Endothelial cell (in vitro differentiated cells): Measurements from ENCODE around the gene OSBPL3. TPM values are rescaled to one million over a fixed set of nuclear protein-coding genes. Genes with fewer than 3 reads are reported as not detected.

Experiments used
- DNase-seq: peaks from one replicate; pipeline ENCODE4 v3.0.0; 2021; ENCODE audit warnings: low spot score
- H3K27ac Mint-ChIP-seq: one replicate; pipeline ENCODE4 v1.8.0; 2021; ENCODE audit warnings: mixed read lengths, inconsistent platforms; ENCODE audit not compliant: unreplicated experiment
- H3K27me3 Mint-ChIP-seq: one replicate; pipeline ENCODE4 v1.8.0; 2021; ENCODE audit warnings: mild to moderate bottlenecking, moderate library complexity, mixed read lengths, inconsistent platforms; ENCODE audit not compliant: unreplicated experiment
- H3K36me3 Mint-ChIP-seq: one replicate; pipeline ENCODE4 v1.8.0; 2021; ENCODE audit warnings: mild to moderate bottlenecking, low read depth, mixed read lengths, inconsistent platforms; ENCODE audit not compliant: unreplicated experiment
- H3K4me1 Mint-ChIP-seq: one replicate; pipeline ENCODE4 v1.8.0; 2021; ENCODE audit warnings: mild to moderate bottlenecking, mixed read lengths, inconsistent platforms; ENCODE audit not compliant: unreplicated experiment
- H3K4me3 Mint-ChIP-seq: one replicate; pipeline ENCODE4 v1.8.0; 2021; ENCODE audit warnings: mild to moderate bottlenecking, mixed read lengths, inconsistent platforms; ENCODE audit not compliant: unreplicated experiment
- H3K9me3 Mint-ChIP-seq: one replicate; pipeline ENCODE4 v1.8.0; 2021; ENCODE audit warnings: mixed read lengths, inconsistent platforms; ENCODE audit not compliant: unreplicated experiment
- CTCF ChIP-seq: fragments of 200-600 bp; sonication (generic); IDR thresholded peaks from one replicate; pipeline ENCODE4 v1.5.0; 2021; ENCODE audit warnings: antibody characterized with exemption; ENCODE audit not compliant: unreplicated experiment
- total RNA-seq: library from RNA; stranded (reverse); fragmentation: NEBNext Ultra II Directional; extraction: Animal tissue kit (Norgen Biotek cat#: 25700); gene quantifications from one replicate; pipeline ENCODE4 v1.2.1, GENCODE V29; 2021; ENCODE audit not compliant: unreplicated experiment

OSBPL3 gene
- total RNA-seq, 1 donor from 2014 or later, result 3.1 TPM

GRCh38 chr7:24861336-24861735 lies 118.6 kb downstream of the OSBPL3 start:
- no peaks in the 10 kb centered on the region for H3K36me3 Mint-ChIP-seq
- H3K27me3 Mint-ChIP-seq, result peaks cover 2% of the 10 kb centered on the region
- TF ChIP-seq CTCF, result no peak
- H3K4me1 Mint-ChIP-seq, result peaks cover 4% of the 10 kb centered on the region
- H3K4me3 Mint-ChIP-seq, result no peak overlapping the region
- no peaks in the 10 kb centered on the region for H3K9me3 Mint-ChIP-seq
- DNase-seq, result no peak
- no peak overlapping the region for H3K27ac Mint-ChIP-seq

- H3K9me3 Mint-ChIP-seq, result no peaks in the 10 kb centered on the region
Observed at GRCh38 chr7:24860611-24861010, 119.4 kb downstream of the OSBPL3 start.

GRCh38 chr7:24858108-24858977 lies 121.6 kb downstream of the OSBPL3 start:
- Mint-ChIP-seq H3K36me3 (no peaks in the 10 kb centered on the region), H3K9me3 (no peaks in the 10 kb centered on the region), H3K4me3 (no peak overlapping the region), H3K27me3 (peaks cover 2% of the 10 kb centered on the region), H3K4me1 (peaks cover 4% of the 10 kb centered on the region), H3K27ac (no peak overlapping the region)
- no peak for DNase-seq
- TF ChIP-seq CTCF, result no peak

More at GRCh38 chr7:24860611-24861010, 119.4 kb downstream of the OSBPL3 start:
- Mint-ChIP-seq H3K27ac (no peak overlapping the region), H3K4me1 (peaks cover 4% of the 10 kb centered on the region), H3K36me3 (no peaks in the 10 kb centered on the region), H3K27me3 (peaks cover 2% of the 10 kb centered on the region), H3K4me3 (no peak overlapping the region)
- TF ChIP-seq CTCF, result no peak
- no peak for DNase-seq

- no peak overlapping the region for H3K4me3 Mint-ChIP-seq
- H3K36me3 Mint-ChIP-seq, result no peaks in the 10 kb centered on the region
- DNase-seq, result no peak
- H3K9me3 Mint-ChIP-seq, result no peaks in the 10 kb centered on the region
- peaks cover 4% of the 10 kb centered on the region for H3K4me1 Mint-ChIP-seq
- H3K27ac Mint-ChIP-seq, result no peak overlapping the region
- no peak for TF ChIP-seq CTCF
- peaks cover 1% of the 10 kb centered on the region for H3K27me3 Mint-ChIP-seq
Observed at GRCh38 chr7:24857623-24858022, 122.4 kb downstream of the OSBPL3 start.

GRCh38 chr7:24854866-24855265 lies 125.1 kb downstream of the OSBPL3 start:
- no peaks in the 10 kb centered on the region for H3K36me3 Mint-ChIP-seq
- H3K27me3 Mint-ChIP-seq, result no peaks in the 10 kb centered on the region
- peaks cover 8% of the 10 kb centered on the region for H3K4me1 Mint-ChIP-seq
- H3K27ac Mint-ChIP-seq, result no peak overlapping the region
- DNase-seq, result no peak
- TF ChIP-seq CTCF, result no peak
- no peaks in the 10 kb centered on the region for H3K9me3 Mint-ChIP-seq
- no peak overlapping the region for H3K4me3 Mint-ChIP-seq
